HG03066 (cell line): ENCODE data around the gene RALY.

Source experiments
- ATAC-seq: cut with Tn5 transposase; IDR thresholded peaks from one replicate; pipeline ENCODE4 v1.9.1; 2021; ENCODE audit warnings: low read depth; ENCODE audit not compliant: unreplicated experiment

The RALY gene

DNA sequence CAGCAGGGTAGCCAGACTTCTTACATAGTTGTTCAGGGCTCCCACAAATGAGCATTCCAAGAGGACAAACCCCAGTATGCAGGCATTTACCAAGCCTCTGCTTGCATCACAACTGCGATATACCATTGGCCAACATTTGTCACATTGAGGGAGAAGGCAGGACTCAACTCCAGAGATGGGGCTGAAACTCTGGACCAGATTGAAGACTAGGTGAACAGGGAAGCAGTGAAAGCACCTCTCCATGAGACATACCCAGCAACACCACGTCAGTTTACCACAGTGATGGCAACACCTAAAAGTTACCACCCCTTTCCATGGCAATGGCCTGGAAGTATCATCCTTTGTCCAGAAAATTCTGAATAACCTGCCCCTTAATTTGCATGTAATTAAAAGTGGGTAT, 7.9 kb upstream of the RALY start:
- ATAC-seq: no peak

DNA sequence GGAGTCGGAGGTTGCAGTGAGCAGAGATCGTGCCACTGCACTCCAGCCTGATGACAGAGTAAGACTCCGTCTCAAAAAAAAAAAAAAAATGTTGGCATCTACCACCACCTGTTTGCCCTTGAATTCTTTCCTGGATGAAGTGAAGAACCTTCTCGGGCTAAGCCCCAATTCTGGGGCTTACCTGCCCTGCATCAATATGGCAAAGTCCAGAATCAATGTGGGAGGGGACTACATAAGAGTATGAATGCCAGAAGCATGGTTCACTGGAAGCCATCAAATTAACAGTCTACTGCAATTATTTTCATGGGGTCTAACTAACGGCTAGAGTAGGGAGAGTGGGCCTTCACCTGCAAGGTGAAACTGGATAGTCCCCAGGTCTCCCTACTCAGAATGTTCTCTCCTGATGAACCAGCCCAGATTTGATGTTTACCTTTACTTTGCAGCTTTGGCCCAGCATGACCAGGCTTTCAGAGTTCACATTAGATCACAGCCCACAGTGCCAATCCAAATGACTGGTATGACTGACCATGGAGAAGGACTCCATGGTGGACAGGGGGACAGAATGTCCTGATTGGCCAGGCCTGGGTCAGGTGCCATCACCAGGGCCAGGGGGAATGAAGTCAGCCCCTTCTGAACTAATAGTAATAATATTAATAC, 7.0 kb upstream of the RALY start:
- ATAC-seq: no peak

DNA sequence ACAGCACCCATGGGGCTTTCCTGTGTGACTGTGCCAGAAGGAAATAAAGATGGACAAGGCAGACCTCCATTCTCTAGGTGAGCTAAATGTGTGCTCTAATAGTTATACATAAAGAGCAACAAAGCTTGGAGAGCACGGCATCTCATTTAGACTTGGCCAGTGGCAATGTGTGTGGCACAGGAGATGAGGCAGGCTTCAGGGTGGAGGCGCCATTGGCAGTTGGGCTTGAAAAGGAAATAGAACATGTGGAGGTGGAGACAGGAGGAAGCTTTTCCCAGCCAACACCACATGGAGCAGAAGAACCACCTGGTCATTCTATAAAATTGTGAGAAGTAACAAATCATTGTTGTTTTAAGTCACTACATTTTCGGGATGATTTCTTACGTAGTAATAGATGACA, 3.6 kb upstream of the RALY start:
- no peak for ATAC-seq

DNA sequence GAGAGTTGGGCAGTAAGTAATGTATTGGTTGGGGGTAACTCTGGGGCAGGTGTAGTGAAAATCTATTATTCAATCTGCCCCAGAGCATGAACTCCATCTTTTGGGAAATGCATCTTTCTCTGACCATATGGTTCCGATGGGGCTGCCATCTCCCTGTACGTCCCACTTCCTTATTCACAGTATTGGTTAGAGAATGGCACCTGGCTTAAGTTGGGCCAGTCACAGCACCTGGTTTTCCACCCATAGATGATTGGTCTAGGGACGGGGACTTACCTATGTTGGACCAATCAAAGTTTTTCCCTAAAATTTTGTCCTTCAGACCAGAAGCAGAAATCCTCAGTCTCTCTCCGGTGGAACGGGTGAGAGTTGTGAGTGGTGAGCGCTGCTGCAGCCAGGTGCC, 2.2 kb upstream of the RALY start:
- ATAC-seq: no peak

DNA sequence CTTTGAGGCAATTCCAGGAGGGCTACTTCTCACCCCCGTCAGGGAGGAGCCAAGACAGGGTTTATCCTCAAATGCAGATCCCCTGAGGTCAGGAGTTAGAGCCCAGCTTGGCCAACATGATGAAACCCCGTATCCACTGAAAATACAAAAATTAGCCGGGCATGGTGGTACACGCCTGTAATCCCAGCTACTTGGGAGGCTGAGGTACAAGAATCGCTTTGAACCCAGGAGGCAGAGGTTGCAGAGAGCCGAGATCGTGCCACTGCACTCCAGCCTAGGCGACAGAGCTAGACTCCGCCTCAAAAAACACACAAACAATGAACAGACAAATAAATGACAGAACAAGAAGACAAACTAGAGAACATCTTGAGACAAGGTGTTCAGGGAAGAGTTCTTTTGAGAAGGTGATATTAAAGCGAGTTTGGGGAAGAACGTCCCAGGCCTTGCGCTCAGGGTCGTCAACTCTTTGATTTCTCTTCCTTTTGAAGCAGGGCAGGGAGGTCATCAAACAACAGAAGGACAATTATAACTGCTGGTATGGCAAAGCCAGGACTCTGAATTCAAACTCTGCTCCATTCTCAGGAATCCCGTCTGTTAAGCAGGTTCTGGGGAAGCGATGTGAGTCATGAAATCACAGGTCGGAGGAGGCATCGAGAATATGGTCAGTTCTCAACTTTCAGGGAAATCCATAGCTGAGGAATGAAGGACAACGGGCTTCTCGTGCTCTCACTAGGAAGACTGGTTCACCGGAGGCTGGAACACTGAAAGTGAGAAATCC, 1.4 kb upstream of the RALY start:
- no peak for ATAC-seq

DNA sequence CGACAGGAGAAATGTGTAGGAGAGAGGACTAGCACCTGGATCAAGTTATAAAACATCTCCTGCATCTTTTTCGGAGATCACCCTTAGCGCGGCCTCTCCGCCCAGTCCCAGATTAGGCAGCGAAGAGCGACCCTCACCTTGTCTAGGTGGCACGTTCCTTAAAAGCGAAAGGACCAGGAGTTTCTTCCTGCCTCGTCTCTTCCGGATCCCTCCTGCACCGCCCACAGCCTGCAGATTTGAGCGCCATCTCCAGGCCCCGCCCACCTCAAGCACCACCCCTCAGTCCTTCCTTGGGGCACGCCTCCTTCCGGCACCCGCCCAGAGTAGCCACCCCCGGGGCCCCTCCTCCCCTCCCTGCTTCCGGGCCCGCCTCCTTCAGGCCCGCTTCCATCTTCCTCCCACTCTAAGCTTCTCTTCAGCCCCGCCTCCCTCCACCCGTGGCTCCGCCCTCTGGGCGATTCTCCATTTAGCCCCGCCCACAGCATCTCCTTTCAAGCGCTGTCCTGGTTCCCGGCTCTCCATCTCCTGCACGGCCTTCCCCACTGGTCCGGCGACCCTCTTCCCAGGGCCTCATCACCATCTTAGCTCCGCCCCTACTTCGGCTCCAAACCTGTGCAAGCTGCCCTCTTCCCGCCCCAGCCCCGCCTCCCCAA, 662 bp upstream of the RALY start:
- ATAC-seq: peak; percentile 63

DNA sequence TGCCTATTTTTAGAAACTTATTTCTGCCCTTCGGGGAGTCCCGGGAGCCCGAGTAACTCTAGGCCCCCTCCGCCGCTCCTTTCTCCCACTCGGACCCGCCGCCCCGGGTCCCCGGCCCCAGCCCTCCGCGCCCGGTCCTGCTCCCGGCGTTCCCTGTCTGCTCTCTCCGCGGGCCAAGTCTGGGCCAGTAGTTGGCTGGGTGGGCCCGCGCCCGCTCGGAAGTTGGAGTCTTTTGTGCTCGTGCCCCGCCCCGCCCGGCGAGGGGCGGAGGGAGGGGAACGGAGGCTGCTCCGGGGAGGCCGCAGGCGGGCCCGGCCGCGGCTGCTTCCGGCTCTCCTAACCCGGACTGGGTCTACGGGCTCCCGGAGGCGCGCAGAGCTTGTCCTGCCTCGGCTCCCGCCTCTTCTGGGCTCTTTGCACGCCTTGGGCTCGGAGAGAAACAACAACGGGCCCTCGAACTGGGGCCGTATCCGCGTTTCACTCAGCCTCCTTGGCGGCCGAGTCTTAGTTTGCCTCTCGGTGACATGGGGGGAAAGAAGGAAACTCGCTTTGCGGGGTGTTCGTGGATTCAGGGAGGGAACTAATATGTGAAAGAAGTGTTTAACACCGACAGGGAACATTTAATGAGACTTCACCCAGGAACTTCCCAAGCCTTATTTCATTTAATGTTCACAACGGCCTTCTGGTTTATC, 657 bp downstream of the RALY start:
- ATAC-seq: peak; percentile 29

DNA sequence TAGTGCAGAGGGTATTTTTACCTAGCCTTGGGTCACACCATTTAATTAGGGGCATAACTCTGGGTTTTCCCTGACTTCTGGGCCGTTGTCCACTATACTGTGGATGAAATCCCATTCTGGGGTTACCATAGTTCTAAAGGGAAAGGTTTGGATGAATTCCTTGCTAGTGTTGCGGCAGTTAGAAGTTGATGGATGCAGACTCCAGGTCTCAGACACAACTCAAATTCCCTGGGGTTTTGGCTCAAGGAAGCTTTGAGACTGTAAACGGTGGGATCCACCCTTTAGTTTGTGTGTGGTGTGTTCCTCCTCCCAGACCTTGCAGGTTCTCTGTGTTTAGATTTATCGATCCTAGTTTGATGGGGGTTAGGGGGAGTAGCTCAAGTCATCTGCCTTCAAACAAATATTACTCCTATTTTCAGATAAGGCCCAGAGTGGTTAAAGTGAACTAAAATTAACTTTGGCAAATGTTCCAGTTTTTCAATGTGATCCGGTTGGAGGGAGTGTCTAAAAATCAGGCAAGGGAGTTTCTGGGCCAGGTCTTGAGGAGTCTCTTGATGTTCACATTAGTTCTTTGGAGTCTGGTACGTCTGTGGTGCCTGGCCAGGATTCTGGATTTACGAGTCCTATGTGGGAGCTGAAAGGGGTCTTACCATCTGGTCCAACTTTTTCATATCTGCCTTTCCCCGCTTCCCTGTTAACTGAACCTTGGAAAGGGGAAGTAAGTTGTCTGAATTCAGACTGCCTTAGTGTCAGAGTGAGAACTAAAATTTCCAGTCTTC, 1.5 kb downstream of the RALY start:
- ATAC-seq: no peak

DNA sequence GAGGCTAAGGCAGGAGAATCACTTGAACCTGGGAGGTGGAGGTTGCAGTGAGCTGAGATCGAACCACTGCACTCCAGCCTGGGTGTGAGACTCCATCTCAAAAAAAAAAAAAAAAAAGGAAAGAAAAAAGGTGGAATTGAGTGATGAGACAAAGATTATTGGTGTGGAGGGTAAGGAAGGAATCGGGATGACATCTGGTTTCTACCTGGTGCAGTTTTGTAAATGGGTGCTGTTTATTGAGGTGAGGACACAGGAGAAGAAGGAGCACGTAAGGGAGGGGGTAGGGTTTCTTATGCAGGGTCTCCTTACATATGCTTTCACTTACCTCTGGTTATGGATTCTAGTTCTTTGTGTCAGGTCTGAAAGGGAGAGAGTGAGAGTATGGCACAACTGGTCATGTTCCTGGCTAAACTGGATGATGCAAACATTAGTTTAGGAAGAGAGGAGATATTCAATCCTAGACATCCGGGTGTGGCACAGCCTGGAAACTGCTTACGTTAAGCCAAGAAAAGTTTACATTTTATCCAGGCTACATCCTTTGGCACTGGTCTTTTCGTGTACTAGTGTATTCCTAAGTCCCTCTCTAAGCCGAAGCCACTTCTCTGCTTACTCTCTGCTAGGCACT, 5.4 kb downstream of the RALY start:
- ATAC-seq: no peak

DNA sequence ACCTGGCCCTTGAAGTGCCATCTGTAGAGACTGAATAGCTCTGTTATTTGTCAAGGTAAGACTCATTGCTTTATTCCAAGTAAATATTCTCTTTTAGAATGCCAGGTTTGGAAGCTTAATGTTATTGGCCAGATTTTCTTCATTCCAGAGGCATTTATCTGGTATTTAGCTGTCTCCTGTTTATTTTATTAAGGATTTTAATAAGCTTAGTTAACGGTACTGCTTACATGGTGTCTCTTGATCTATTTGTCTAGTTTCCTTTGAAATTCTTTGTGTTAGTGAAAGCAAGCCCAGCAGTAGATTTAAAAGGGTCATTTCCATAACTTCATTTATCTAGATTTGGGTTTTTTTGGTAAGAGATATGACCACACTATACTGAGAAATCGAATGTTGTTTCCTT, 7.7 kb downstream of the RALY start:
- ATAC-seq: no peak

DNA sequence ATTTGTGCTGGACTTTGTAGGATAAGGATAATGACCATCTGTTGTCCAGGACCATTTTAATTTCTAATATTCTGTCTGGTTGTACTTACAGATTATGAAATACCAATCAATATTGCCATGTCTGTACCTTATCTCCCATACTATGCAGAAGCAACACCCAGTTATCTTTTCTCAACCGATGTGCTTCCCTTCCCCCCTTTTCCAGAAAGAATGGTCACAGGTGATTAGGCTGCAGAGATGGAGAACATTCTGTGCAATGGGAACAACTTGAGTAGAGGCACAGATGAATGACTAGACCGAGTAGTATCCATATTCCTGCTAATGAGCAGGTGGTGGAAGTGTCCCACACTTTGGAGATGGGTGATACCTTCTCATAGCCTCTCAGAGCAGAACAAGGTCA, 10.5 kb downstream of the RALY start:
- no peak for ATAC-seq

DNA sequence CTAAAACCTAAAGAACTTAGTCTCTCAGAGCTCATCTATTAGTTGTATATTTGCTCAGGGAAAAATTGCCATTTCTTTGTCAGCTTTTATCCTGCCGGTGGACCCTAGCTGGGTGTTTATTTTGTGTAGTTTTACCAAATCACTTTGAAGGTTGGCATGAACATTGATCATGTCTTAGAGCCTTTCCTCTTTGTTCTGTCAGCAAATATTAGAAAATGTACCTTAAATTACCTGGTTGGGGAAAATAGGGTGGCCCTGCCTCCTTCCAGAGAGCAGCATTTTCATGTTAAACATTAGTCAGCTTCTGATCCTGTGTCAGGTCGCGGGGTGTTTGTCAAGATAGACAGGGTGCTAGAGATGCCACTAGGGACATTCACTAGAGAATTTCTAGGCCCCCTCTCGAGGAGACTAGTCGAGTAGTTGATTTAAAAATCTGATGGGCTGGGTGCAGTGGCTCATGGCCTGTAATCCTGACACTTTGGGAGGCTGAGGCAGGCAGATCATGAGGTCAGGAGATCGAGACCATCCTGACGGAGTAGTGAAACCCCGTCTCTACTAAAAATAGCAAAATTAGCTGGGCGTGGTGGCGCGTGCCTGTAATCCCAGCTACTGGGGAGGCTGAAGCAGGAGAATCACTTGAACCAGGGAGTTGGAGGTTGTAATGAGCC, 11.2 kb downstream of the RALY start:
- ATAC-seq: no peak

DNA sequence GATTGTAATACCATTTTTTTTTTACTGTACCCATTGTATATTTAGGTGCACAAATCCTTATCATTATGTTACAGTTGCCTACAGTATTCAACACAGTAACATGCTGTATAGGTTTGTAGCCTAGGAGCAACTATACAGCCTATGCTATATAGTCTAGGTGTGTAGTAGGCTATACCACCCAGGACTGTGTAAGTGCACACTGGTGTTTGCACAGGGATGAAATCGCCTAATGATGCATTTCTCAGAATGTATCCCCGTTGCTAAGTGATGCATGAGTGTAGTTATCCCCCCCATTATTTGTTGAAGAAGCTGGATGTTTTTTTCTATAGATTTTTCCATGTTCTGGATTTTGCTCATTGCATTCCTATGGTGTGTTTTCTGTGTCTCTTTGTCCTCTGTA, 12.9 kb downstream of the RALY start:
- ATAC-seq: no peak

DNA sequence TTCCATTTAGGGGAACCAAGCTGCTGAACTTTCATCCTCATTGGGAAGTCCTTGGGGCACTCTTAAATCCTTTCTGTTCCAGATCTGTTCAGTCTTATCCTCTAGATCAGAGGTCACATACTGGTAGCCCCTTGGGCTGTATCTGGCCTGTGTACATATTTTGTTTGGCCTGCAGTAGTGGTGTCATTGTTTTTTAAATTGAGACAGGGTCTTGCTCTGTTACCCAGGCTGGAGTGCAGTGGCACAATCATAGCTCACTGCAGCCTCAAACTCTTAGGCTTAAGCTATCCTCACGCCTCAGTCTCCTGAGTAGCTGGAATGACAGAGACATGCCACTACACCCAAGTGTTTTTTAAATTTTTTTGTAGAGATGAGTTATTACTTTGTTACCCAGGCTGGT, 14.8 kb downstream of the RALY start:
- ATAC-seq: no peak

DNA sequence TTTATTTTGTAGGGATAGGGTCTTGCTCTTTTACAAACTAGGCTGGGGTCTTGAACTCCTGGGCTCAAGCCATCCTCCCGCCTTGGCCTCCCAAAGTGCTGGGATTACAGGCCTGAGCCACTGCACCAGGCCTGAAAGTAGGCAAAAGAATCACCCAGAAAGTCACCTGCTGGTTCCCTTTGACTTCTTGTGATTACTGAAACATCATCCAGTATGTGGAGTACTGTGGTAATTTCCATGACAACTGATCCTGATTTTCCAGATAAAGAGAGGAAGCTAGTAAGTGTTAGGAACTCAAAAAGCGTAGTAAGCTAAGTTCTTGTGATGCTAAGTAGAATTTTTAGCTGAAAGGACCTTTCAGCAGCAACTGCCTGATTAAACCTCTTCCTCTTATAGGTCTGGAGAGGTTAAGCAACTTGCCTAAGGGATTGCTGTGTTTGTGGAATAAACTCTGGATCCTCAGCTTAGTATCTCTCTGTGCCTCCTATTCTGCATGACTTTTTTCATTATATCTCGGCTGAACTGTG, 16.8 kb downstream of the RALY start:
- ATAC-seq: no peak

DNA sequence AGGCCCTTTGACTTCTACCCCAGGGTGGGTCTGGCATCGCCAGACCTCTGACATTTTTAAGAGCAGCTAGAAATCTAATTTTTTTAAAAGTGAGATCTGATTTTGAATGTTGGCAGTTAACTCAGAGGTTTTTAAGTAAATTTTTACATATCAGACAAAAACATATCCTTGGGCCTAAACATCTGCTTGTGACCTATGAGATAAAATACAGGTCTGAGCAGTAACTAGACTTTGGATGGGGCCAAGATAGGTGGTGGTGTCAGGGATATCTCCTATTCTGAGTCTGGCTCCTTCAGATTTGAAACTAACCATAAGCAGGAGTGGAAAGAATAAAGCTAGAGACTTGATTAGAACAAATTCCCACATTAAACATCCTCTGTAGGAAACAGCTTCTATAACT, 17.6 kb downstream of the RALY start:
- no peak for ATAC-seq

DNA sequence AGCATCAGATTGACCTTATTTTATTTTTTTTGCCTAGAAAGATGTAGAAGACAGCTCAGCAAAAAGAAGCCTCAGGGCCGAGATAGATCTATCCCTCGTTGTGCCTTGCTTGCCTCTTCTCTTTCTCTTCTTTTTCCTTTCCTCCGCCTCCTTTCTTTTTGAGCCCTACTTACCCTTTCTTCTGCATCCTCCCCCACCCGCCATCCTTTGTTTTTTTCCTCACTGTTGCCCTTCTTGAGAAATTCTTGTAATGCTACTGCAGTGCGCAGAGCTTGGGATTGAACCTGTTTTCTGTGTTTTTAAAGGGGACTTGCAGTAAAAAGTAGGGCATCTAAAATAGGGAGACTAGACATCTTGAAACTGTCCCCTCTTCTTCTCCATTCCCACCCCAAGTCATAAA, 18.6 kb downstream of the RALY start:
- no peak for ATAC-seq

DNA sequence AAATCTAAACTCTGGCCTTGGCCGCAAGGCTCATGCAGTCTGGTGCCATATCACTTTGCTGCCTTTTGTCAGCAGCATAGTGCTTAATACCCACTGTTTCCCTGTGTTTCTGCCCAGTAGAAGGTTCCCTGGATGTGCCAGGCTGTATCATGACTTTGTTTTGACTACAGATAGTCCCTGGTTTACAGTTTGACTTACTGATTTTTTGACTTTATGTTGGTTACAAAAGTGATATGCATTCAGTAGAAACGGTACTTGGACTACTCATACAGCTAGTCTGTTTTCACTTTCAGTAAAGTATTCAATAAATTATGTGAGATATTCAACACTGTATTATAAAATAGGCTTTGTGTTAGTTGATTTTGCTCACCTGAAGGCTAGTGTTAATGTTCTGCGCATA, 19.0 kb downstream of the RALY start:
- no peak for ATAC-seq

DNA sequence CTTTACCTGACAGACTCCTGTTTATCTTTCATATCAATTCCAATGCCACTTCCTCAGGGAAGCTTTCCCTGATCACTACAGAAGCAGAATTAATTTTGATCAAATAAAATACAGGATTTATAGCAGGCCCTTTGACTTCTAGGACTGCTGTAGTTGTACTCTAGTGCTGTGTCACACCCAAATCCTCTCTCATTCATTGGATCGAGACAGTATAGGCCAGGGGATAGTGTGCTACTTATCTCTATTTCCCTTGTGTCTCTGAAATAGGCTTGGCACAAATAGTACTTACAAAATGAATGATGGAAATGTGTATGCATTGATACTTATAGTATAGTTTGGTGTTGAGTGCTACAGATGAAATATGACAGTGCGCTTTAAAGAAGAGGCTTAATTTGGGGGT, 19.8 kb downstream of the RALY start:
- ATAC-seq: no peak
